ENCODE results near the gene LITAF.
"Not testable (repeated sequence)": the region's sequence is repeated elsewhere in the genome, so short reads cannot be mapped to it uniquely, and the experiment has no call there.

Gene LITAF

GRCh38 chr16:11576427-11577289, 10.1 kb downstream of the LITAF start:
- DNase-seq (ENCODE audit: low read depth in 2 of 2, low spot score in 1 of 2): no peak

GRCh38 chr16:11575223-11575589, 11.5 kb downstream of the LITAF start:
- no peak for DNase-seq (ENCODE audit: low read depth in 2 of 2, low spot score in 1 of 2)

- DNase-seq (ENCODE audit: low read depth in 2 of 2, low spot score in 1 of 2): peak; percentile 28 to 47
Measured at GRCh38 chr16:11572301-11572995, 14.3 kb downstream of the LITAF start.

- DNase-seq (ENCODE audit: low read depth in 2 of 2, low spot score in 1 of 2): no peak
Measured at GRCh38 chr16:11571549-11571948, 15.2 kb downstream of the LITAF start.

- DNase-seq (ENCODE audit: low read depth in 2 of 2, low spot score in 1 of 2): no peak
Measured at GRCh38 chr16:11570806-11571205, 15.9 kb downstream of the LITAF start.

- no peak for DNase-seq (ENCODE audit: low read depth in 2 of 2, low spot score in 1 of 2)
Measured at GRCh38 chr16:11570258-11570657, 16.5 kb downstream of the LITAF start.

- no peak for DNase-seq (ENCODE audit: low read depth in 2 of 2, low spot score in 1 of 2)
Measured at GRCh38 chr16:11566398-11566797, 20.3 kb downstream of the LITAF start.

- no peak for DNase-seq (ENCODE audit: low read depth in 2 of 2, low spot score in 1 of 2)
Measured at GRCh38 chr16:11565665-11566064, 21.1 kb downstream of the LITAF start.

- DNase-seq (ENCODE audit: low read depth in 2 of 2, low spot score in 1 of 2): no peak
Measured at GRCh38 chr16:11564046-11564926, 22.4 kb downstream of the LITAF start.

- no peak for DNase-seq (ENCODE audit: low read depth in 2 of 2, low spot score in 1 of 2)
Measured at GRCh38 chr16:11563493-11564040, 23.2 kb downstream of the LITAF start.

- DNase-seq (ENCODE audit: low read depth in 2 of 2, low spot score in 1 of 2): no peak
Measured at GRCh38 chr16:11562941-11563340, 23.8 kb downstream of the LITAF start.

GRCh38 chr16:11562411-11562810, 24.3 kb downstream of the LITAF start:
- DNase-seq (ENCODE audit: low read depth in 2 of 2, low spot score in 1 of 2): no peak

GRCh38 chr16:11561856-11562255, 24.9 kb downstream of the LITAF start:
- DNase-seq (ENCODE audit: low read depth in 2 of 2, low spot score in 1 of 2): no peak

- no peak for DNase-seq (ENCODE audit: low read depth in 2 of 2, low spot score in 1 of 2)
Measured at GRCh38 chr16:11561454-11561805, 25.3 kb downstream of the LITAF start.

GRCh38 chr16:11560701-11561453, 25.8 kb downstream of the LITAF start:
- DNase-seq (ENCODE audit: low read depth in 2 of 2, low spot score in 1 of 2): peak; percentile 14 to 48

GRCh38 chr16:11558308-11558823, 28.4 kb downstream of the LITAF start:
- not testable (repeated sequence) for DNase-seq (ENCODE audit: low read depth in 2 of 2, low spot score in 1 of 2)

GRCh38 chr16:11557801-11558200, 28.9 kb downstream of the LITAF start:
- no peak for DNase-seq (ENCODE audit: low read depth in 2 of 2, low spot score in 1 of 2)

GRCh38 chr16:11556945-11557720, 29.6 kb downstream of the LITAF start:
- no peak for DNase-seq (ENCODE audit: low read depth in 2 of 2, low spot score in 1 of 2)

- DNase-seq (ENCODE audit: low read depth in 2 of 2, low spot score in 1 of 2): no peak
Measured at GRCh38 chr16:11556214-11556819, 30.4 kb downstream of the LITAF start.

Data from stimulated activated CD8-positive, alpha-beta memory T cell treated with anti-CD3 and anti-CD28 coated beads, Interleukin-4, amount 100 ng/mL, for 1 hour (primary cell).